Measurements from ENCODE around the gene EPHA8.

Gene EPHA8

GRCh38 chr1:22537441-22538139, 25.7 kb upstream of the EPHA8 start:
- no peak overlapping the region for H3K27ac ChIP-seq
- no peak for TF ChIP-seq ZFX (IDR thresholded peaks at IDR 0.05)
- TF ChIP-seq, protein P1, sequence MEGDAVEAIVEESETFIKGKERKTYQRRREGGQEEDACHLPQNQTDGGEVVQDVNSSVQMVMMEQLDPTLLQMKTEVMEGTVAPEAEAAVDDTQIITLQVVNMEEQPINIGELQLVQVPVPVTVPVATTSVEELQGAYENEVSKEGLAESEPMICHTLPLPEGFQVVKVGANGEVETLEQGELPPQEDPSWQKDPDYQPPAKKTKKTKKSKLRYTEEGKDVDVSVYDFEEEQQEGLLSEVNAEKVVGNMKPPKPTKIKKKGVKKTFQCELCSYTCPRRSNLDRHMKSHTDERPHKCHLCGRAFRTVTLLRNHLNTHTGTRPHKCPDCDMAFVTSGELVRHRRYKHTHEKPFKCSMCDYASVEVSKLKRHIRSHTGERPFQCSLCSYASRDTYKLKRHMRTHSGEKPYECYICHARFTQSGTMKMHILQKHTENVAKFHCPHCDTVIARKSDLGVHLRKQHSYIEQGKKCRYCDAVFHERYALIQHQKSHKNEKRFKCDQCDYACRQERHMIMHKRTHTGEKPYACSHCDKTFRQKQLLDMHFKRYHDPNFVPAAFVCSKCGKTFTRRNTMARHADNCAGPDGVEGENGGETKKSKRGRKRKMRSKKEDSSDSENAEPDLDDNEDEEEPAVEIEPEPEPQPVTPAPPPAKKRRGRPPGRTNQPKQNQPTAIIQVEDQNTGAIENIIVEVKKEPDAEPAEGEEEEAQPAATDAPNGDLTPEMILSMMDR (conservative IDR thresholded peaks at IDR 0.05) = no peak

DNA sequence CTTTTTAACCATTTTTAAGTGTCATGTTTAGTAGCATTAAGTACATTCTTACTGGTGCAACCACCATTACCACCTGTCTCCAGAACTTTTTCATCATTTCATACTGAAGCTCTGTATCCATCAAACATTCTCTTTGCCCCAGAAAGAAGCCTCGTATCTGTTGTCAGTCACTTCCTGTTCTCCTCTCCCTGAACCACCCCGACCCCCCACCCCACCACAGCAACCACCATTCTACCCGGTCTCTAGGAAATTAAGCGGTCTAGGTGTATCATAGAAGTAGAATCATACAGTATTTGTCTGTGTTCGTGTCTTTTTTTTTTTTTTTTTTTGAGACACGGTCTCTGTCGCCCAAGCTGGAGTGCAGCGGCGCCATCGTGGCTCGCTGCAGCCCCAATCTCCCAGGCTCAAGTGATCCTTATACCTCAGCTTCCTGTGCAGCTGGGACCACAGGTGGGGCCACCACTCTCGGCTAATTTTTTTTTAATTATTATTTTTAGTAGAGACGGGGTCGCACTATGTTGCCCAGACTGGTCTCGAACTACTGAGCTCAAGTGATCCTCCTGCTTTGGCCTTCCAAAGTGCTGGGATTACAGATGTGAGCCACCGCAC, 23.7 kb upstream of the EPHA8 start:
- H3K27ac ChIP-seq = no peak overlapping the region

GRCh38 chr1:22540337-22540736, 23.0 kb upstream of the EPHA8 start:
- H3K27ac ChIP-seq = no peak overlapping the region
- TF ChIP-seq ZFX (IDR thresholded peaks at IDR 0.05) = no peak
- TF ChIP-seq, protein P1 (conservative IDR thresholded peaks at IDR 0.05) = no peak

More for the DNA sequence above, 23.7 kb upstream of the EPHA8 start:
- TF ChIP-seq, protein P1 (conservative IDR thresholded peaks at IDR 0.05) = no peak
- no peak for TF ChIP-seq ZFX (IDR thresholded peaks at IDR 0.05)

DNA sequence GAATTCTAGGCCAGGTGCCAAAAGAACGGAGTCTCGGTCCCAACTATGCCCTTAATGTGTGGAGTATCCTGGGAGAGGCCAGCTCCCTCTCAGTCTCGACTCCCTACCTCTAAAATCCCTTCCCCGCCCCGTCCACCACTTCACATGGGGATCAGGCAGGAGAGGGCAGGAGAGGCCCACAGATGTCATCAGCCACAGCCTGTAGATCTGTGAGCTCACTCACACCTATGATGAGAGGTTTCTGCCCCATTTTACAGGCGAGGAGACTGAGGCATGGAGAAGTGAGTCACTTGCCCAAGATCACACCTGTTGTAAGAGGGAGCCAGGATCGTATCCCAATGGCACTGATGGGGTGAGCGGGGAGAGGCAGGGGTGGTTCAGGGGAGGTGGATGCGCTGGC, 20.4 kb upstream of the EPHA8 start:
- TF ChIP-seq, protein P1 (conservative IDR thresholded peaks at IDR 0.05) = no peak
- no peak for TF ChIP-seq ZFX (IDR thresholded peaks at IDR 0.05)
- no peak overlapping the region for H3K27ac ChIP-seq

DNA sequence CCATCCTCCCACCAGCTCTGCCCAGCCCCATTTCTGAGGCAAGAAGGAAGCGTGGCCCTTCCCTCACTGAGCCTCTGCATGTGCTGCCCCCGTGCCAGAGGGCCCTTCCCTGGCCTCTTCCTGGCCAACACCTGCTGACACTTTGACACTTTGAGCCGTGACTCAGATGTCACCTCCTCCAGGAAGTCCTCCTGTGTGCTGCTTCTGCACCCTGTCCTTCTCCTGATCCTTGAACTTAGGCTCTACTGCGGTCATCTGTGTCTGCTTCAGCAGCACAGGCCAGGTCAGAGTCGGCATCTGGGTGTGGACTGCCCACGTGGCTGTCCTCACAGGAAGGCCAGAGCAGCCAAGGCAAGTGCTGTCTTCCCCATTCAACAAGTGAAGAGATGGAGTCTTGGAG, 19.6 kb upstream of the EPHA8 start:
- TF ChIP-seq, protein P1 (conservative IDR thresholded peaks at IDR 0.05) = no peak
- TF ChIP-seq ZFX (IDR thresholded peaks at IDR 0.05) = no peak
- H3K27ac ChIP-seq = no peak overlapping the region

DNA sequence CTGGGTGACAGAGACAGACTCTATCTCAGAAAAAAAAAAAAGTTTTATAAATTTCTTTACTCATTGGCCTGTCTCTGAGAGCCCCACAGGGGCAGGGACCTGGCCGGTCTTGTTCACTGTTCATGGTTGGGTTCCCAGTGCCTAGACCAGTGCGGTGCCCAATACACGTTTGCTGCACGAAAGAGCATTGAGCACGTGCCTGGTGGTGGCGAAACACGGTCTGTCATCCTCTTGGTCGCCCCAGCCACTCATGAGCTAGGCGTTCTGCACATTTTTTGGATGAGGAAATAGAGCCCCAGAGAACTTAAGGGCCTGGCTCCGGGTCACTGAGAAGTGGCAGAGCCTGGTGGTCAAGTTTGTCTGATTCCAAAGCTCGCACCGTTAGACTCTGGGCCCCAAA, 18.7 kb upstream of the EPHA8 start:
- TF ChIP-seq, protein P1 (conservative IDR thresholded peaks at IDR 0.05) = no peak
- no peak for TF ChIP-seq ZFX (IDR thresholded peaks at IDR 0.05)
- no peak overlapping the region for H3K27ac ChIP-seq

DNA sequence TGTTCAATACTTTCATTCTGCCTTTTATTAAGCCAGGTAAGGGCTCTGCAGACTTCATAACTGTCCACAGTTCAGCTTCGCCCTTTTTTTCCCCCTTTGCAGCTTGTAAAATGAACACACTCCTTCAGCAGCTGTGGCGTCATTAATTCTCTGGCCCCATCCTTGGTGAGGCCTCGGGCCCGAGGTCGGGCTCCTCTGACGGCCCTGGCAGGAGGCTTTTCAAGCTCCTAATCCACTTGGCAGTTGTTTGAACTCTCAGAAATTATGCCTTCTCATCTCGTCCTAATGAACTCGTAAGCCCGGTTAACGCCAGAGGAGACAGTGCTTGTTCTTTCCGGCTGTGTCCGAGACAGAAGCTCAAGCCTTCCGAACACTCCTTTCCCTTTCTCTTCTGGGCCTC, 18.1 kb upstream of the EPHA8 start:
- no peak for TF ChIP-seq ZFX (IDR thresholded peaks at IDR 0.05)
- TF ChIP-seq, protein P1 (conservative IDR thresholded peaks at IDR 0.05) = no peak
- H3K27ac ChIP-seq = no peak overlapping the region

Data from C4-2B (cell line).